Heart left ventricle (tissue), 13 donors: ENCODE data around the gene SERPINB5.

Source experiments
- POLR2A ChIP-seq, 2 donors: fragments of 450-650 bp; IDR thresholded peaks; one replicate each; pipeline ENCODE4 v1.6.1; 2017; ENCODE audit warnings: antibody characterized with exemption in 2 of 2, mild to moderate bottlenecking in 2 of 2, moderate library complexity in 2 of 2
- TF ChIP-seq, protein P1 (sequence below), 12 donors: fragments of 200-600 bp; sonication (generic) in 4 of 12; IDR thresholded peaks; one replicate each; pipeline versions ENCODE4 v1.5.0 to v1.8.0; 2018 to 2022; ENCODE audit warnings: antibody characterized with exemption in 12 of 12, mild to moderate bottlenecking in 5 of 12
- donor health status: ischemic (EF 13 %, LVEDD 7.1; RV severe dilation, severe dysfunction).
- donor health status: DM: no; HTN: yes; CAD: no.
- donor health status: DM: no; HTN: no; CAD: no.
- donor health status: ischemic (EF 25% LVEDD 6.9; RV normal size, moderate dysfunction).
- donor health status: ischemic (EF 25% LVEDD 5.7; RV mildly dilated, moderate dysfunction).
- donor health status: ischemic (EF 35%, LVEDD 5.7; RV mildly dilated, moderate dysfunction).
- donor health status: nonischemic (EF 11% LVEDD 7.7; RV severe dilation, severe dysfunction).
- donor health status: DM: yes; HTN: yes; CAD: no.
- donor health status: PGD.
- donor health status: ischemic (EF 29% LVEDD 5.4; RV normal size, mild dysfunction).
- donor health status: nonischemic (EF 23%, LVEDD 6.1; RV moderate dilation, normal function).

DNA sequence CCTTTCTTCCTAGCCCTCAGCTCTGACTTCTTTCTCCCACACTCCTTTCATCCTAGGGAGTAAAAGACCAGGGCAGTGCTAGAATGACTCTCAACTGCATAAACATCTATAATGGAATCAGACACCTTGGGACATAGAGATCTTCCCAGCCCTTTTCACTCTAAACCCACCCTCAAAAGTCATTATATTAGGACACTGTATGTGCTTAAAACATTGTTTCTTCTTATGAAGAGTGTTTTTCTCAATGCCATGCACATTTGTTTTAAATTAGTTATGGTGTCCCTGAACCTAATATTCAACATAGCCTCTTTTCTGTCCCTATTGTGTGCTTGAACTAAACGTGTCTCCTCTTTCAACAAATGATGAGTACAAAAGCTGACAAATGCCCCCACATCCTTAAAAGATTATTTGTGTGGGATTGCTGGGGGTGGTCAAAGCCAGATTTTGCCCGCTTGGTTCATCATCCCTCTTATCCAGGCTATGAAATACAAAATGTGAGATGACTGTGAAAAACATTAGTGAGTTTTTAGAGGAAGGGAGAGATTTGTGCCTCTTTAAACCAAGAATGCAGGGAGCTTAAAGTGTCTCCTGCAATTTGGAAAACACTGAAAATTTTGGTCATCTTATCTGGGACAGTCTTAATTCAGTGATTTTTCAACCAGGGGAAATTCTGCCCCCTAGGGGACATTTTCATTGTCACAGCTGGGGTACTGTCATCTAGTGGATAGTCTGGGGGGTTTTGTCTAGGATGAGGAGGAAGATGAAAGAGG is 29.0 kb downstream of the SERPINB5 start:
- TF ChIP-seq, protein P1, sequence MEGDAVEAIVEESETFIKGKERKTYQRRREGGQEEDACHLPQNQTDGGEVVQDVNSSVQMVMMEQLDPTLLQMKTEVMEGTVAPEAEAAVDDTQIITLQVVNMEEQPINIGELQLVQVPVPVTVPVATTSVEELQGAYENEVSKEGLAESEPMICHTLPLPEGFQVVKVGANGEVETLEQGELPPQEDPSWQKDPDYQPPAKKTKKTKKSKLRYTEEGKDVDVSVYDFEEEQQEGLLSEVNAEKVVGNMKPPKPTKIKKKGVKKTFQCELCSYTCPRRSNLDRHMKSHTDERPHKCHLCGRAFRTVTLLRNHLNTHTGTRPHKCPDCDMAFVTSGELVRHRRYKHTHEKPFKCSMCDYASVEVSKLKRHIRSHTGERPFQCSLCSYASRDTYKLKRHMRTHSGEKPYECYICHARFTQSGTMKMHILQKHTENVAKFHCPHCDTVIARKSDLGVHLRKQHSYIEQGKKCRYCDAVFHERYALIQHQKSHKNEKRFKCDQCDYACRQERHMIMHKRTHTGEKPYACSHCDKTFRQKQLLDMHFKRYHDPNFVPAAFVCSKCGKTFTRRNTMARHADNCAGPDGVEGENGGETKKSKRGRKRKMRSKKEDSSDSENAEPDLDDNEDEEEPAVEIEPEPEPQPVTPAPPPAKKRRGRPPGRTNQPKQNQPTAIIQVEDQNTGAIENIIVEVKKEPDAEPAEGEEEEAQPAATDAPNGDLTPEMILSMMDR (IDR thresholded peaks at IDR 0.05) = peak in 8 of 12 donors; percentile 10 to 48 (median 34)
- TF ChIP-seq POLR2A (IDR thresholded peaks at IDR 0.05) = no peak
